Central memory CD8-positive, alpha-beta T cell (primary cell): ENCODE data around the gene SCFD1.

Experiments used
- ATAC-seq: fragments of 150-1000 bp; cut with Tn5 transposase; replicated peaks from 2 replicates; pipeline ENCODE4 v1.10.0; 2022; ENCODE audit warnings: mild to moderate bottlenecking, moderate FRiP score, moderate number of reproducible peaks; ENCODE audit not compliant: poor library complexity, severe bottlenecking; ENCODE audit errors: extremely low read depth
- DNase-seq, 2 donors: peaks; one replicate each; pipeline ENCODE4 v3.0.0; 2021; ENCODE audit warnings: low spot score in 2 of 2
- H3K27ac Mint-ChIP-seq: one replicate; pipeline ENCODE4 v1.8.0; 2022; ENCODE audit warnings: low read depth, mild to moderate bottlenecking, moderate library complexity, mixed read lengths
- H3K27me3 Mint-ChIP-seq: one replicate; pipeline ENCODE4 v1.8.0; 2022; ENCODE audit warnings: mixed read lengths
- H3K36me3 Mint-ChIP-seq: one replicate; pipeline ENCODE4 v1.8.0; 2022; ENCODE audit warnings: mild to moderate bottlenecking, moderate library complexity, mixed read lengths; ENCODE audit not compliant: insufficient read depth
- H3K4me1 Mint-ChIP-seq: one replicate; pipeline ENCODE4 v1.8.0; 2022; ENCODE audit warnings: mixed read lengths
- H3K4me3 Mint-ChIP-seq: one replicate; pipeline ENCODE4 v1.8.0; 2022; ENCODE audit warnings: mild to moderate bottlenecking, moderate library complexity, mixed read lengths
- H3K9me3 Mint-ChIP-seq: one replicate; pipeline ENCODE4 v1.8.0; 2022; ENCODE audit warnings: mixed read lengths

SCFD1 gene

GRCh38 chr14:30751646-30752416 lies 129.7 kb downstream of the SCFD1 start:
- no peak for DNase-seq
- H3K36me3 Mint-ChIP-seq, result no peaks in the 10 kb centered on the region
- H3K27ac Mint-ChIP-seq, result no peak overlapping the region
- no peaks in the 10 kb centered on the region for H3K9me3 Mint-ChIP-seq
- H3K4me1 Mint-ChIP-seq, result no peaks in the 10 kb centered on the region
- no peak for ATAC-seq
- peaks cover 30% of the 10 kb centered on the region for H3K27me3 Mint-ChIP-seq
- H3K4me3 Mint-ChIP-seq, result no peak overlapping the region

GRCh38 chr14:30753452-30753851 lies 131.3 kb downstream of the SCFD1 start:
- DNase-seq (no peak), ATAC-seq (no peak)
- Mint-ChIP-seq H3K9me3 (no peaks in the 10 kb centered on the region), H3K4me3 (no peak overlapping the region), H3K36me3 (no peaks in the 10 kb centered on the region), H3K27me3 (peaks cover 39% of the 10 kb centered on the region), H3K27ac (no peak overlapping the region), H3K4me1 (no peaks in the 10 kb centered on the region)

DNA sequence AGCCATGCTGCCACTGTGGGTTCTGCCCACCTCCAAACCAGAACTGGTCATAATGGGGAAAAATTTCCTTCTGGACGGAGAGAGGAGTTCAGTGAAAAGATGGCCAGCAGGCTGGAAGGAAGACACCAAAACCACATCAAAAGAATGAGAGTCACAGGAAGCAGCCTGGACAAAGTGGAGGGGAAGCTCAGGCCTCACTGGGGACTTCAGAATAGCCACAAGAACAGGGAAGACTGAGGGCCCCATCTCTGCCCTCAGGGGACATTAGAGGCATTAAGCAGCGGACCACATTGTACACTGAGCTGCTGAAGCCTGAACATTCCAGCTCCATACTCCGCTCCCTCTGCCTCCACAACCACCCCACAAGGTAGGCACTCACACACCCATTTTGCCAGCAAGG lies 132.7 kb downstream of the SCFD1 start:
- H3K36me3 Mint-ChIP-seq, result no peaks in the 10 kb centered on the region
- no peaks in the 10 kb centered on the region for H3K4me1 Mint-ChIP-seq
- H3K27ac Mint-ChIP-seq, result no peak overlapping the region
- peaks cover 39% of the 10 kb centered on the region for H3K27me3 Mint-ChIP-seq
- H3K9me3 Mint-ChIP-seq, result no peaks in the 10 kb centered on the region
- ATAC-seq (no peak), DNase-seq (no peak)
- H3K4me3 Mint-ChIP-seq, result no peak overlapping the region

GRCh38 chr14:30756594-30756993 lies 134.5 kb downstream of the SCFD1 start:
- no peaks in the 10 kb centered on the region for H3K36me3 Mint-ChIP-seq
- H3K9me3 Mint-ChIP-seq, result no peaks in the 10 kb centered on the region
- H3K4me1 Mint-ChIP-seq, result no peaks in the 10 kb centered on the region
- DNase-seq, result no peak
- H3K27ac Mint-ChIP-seq, result no peak overlapping the region
- no peak overlapping the region for H3K4me3 Mint-ChIP-seq
- peaks cover 39% of the 10 kb centered on the region for H3K27me3 Mint-ChIP-seq
- no peak for ATAC-seq

- H3K27me3 Mint-ChIP-seq, result peaks cover 35% of the 10 kb centered on the region
- H3K4me1 Mint-ChIP-seq, result no peaks in the 10 kb centered on the region
- H3K4me3 Mint-ChIP-seq, result no peak overlapping the region
- H3K9me3 Mint-ChIP-seq, result no peaks in the 10 kb centered on the region
- H3K36me3 Mint-ChIP-seq, result no peaks in the 10 kb centered on the region
- DNase-seq, result no peak
- H3K27ac Mint-ChIP-seq, result no peak overlapping the region
- ATAC-seq, result no peak
These were observed 135.0 kb downstream of the SCFD1 start for GRCh38 chr14:30757082-30757481.

DNA sequence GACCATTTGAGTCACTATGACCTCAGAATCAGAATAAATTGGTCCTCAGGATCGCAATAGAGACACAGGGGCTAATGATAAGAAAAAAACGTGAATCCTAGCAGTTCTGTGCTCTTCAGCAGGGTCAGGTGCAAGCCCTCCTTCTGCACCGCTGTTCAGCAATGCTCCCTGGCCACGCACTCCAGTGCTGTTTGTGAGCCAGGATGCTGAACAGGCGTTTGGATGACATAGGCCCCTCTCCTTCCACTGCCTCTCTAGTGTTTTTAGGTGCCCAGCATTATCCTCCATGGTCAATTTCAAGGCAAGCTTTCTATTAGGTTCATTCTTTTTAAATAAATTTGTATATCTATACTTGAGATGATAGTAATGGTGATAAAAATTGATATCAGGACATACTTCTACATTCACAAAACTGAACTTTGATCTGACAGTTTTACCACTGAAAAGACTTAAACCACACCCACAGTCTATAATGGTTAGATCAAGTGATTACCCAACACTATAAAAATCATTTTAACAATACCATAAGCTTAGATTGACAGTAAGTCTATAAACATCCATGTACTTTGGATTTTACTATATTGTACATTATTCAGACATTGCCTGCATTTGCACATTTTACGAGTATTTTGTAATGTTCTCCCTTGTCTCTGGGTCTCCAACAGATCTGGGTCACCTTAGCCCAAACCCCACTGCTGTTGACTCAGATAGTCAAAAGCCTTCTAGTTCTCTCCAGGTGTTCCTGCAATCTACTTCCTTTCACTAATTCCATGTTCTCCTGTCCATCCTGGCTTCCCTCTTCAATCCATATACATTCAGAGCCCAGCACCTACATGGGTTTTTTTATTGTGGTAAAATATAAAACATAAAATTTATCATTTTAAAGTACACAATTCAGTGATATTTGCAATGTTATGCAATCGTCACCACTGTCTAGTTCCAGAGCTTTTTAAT lies 137.3 kb downstream of the SCFD1 start:
- H3K4me1 Mint-ChIP-seq, result no peaks in the 10 kb centered on the region
- peaks cover 29% of the 10 kb centered on the region for H3K27me3 Mint-ChIP-seq
- H3K4me3 Mint-ChIP-seq, result no peak overlapping the region
- DNase-seq (no peak), ATAC-seq (no peak)
- H3K27ac Mint-ChIP-seq, result no peak overlapping the region
- H3K9me3 Mint-ChIP-seq, result peaks cover 12% of the 10 kb centered on the region
- H3K36me3 Mint-ChIP-seq, result no peaks in the 10 kb centered on the region

DNA sequence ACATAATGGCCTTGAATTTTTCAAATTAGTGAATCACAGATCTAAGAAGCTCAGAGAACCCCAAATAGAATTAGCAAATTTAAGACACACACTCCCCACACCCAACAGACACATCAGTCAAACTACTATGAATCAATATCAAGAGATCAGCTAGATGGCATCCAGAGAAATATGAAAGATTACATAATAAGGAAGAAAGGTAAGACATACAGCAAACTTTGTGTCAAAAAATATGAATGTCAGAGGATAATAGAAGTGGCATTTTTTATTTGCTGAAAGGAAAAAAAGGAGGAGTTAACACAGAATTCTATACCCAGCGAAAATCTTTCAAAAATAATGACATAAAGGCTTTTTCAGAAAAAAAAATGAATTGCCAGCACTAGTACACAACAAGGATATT lies 141.8 kb downstream of the SCFD1 start:
- H3K27ac Mint-ChIP-seq, result no peak overlapping the region
- H3K4me1 Mint-ChIP-seq, result no peaks in the 10 kb centered on the region
- H3K9me3 Mint-ChIP-seq, result peaks cover 12% of the 10 kb centered on the region
- DNase-seq, result no peak
- no peak overlapping the region for H3K4me3 Mint-ChIP-seq
- ATAC-seq, result no peak
- H3K27me3 Mint-ChIP-seq, result peaks cover 36% of the 10 kb centered on the region
- no peaks in the 10 kb centered on the region for H3K36me3 Mint-ChIP-seq

DNA sequence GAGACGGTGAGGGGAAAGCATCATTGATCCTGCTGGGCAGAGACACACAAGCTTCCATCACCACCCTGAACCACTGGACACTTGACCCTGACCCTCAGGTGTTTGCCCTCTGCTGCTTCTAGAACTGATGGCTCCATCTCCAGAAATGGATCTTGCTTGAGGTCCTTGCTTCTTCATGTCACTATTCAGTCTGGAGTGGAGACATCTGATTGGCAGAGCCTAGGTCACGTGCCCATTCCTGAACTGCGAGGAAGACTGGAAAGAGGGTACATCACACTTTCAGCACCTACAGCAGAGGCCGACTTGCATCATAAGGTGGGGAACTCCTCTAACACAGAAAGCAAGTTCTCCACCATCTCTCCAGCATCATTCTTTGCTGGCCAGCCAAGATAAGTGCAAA lies 145.5 kb downstream of the SCFD1 start:
- Mint-ChIP-seq H3K27ac (no peak overlapping the region), H3K36me3 (no peaks in the 10 kb centered on the region), H3K27me3 (peaks cover 74% of the 10 kb centered on the region), H3K4me3 (no peak overlapping the region), H3K9me3 (peaks cover 12% of the 10 kb centered on the region), H3K4me1 (peaks cover 6% of the 10 kb centered on the region)
- no peak for DNase-seq
- ATAC-seq, result no peak

GRCh38 chr14:30768791-30769190 lies 146.7 kb downstream of the SCFD1 start:
- Mint-ChIP-seq H3K9me3 (peaks cover 7% of the 10 kb centered on the region), H3K27ac (no peak overlapping the region), H3K27me3 (peaks cover 69% of the 10 kb centered on the region), H3K36me3 (no peaks in the 10 kb centered on the region), H3K4me3 (no peak overlapping the region), H3K4me1 (peaks cover 6% of the 10 kb centered on the region)
- no peak for ATAC-seq
- DNase-seq, result no peak

DNA sequence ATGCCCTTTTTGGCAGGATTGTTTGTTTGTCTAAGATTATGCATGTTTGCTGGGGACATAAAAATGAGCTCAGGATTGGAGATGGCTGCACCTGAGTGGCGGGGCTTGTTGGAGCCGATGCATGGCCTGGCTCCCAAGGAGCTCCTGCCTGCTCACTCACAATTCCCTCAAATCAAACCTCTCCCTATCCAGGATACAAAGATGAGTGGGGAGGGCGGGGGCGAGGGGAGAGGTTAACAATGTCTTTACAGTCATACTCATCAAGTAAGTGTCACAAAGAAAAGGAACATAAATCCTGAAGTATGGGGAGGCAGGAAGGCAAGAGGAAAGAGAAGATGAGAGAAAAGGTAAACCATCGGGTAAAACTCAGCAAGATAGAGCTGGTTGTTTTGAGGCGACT lies 148.3 kb downstream of the SCFD1 start:
- H3K27ac Mint-ChIP-seq, result no peak overlapping the region
- ATAC-seq, result no peak
- no peak for DNase-seq
- H3K27me3 Mint-ChIP-seq, result peaks cover 68% of the 10 kb centered on the region
- H3K36me3 Mint-ChIP-seq, result no peaks in the 10 kb centered on the region
- H3K9me3 Mint-ChIP-seq, result no peaks in the 10 kb centered on the region
- no peak overlapping the region for H3K4me3 Mint-ChIP-seq
- H3K4me1 Mint-ChIP-seq, result peaks cover 6% of the 10 kb centered on the region

- Mint-ChIP-seq H3K27me3 (peaks cover 68% of the 10 kb centered on the region), H3K4me1 (peaks cover 6% of the 10 kb centered on the region), H3K4me3 (no peak overlapping the region), H3K9me3 (no peaks in the 10 kb centered on the region), H3K27ac (no peak overlapping the region), H3K36me3 (no peaks in the 10 kb centered on the region)
- no peak for ATAC-seq
- no peak for DNase-seq
These were observed 149.5 kb downstream of the SCFD1 start for GRCh38 chr14:30771595-30771994.

DNA sequence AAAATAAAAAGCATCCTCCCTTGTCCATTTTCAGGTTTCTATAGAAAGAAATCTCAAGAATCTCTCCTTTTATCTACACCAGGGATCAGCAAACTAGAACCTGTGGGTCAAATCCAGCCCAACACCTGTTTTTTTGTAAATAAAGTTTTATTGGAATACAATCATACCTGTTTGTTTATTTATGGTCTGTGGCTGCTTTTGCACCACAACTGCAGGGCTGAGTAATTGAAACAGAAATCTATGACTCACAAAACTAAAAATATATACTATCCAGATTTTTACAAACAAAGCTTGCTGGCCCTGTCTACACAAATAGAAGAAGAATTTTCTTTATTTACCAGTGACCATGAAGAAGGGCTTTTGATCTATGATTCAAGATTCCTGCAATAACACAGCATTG lies 157.1 kb downstream of the SCFD1 start:
- Mint-ChIP-seq H3K36me3 (no peaks in the 10 kb centered on the region), H3K27me3 (peaks cover 54% of the 10 kb centered on the region), H3K4me3 (no peak overlapping the region), H3K9me3 (no peaks in the 10 kb centered on the region), H3K4me1 (no peaks in the 10 kb centered on the region), H3K27ac (no peak overlapping the region)
- no peak for DNase-seq
- no peak for ATAC-seq
